HG03095 (cell line): Measurements from ENCODE around the gene BTBD16.

ENCODE experiments used
- ATAC-seq: cut with Tn5 transposase; IDR thresholded peaks from one replicate; pipeline ENCODE4 v1.9.1; 2021; ENCODE audit warnings: moderate library complexity; ENCODE audit not compliant: unreplicated experiment

The BTBD16 gene

GRCh38 chr10:122294511-122295450 lies 23.7 kb downstream of the BTBD16 start:
- no peak for ATAC-seq

DNA sequence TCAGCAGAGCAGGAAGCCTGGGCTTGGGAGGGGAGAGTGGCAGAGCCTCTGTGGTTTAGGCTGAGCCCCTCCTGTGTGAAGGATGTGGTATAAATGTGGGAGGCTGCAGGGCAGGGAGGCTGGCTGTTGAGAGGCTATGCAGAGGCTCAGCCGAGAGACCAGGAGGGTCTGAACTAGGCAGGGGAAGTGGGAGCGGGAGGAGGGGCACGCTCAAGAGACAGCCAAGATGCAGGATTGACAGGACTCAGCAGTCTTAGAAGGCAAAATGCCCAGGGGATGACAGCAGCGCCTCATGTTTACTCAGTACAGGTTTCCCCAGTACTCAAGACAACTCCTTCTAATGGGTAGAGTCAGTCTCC lies 24.3 kb downstream of the BTBD16 start:
- ATAC-seq = no peak

GRCh38 chr10:122296363-122297120 lies 25.4 kb downstream of the BTBD16 start:
- no peak for ATAC-seq

DNA sequence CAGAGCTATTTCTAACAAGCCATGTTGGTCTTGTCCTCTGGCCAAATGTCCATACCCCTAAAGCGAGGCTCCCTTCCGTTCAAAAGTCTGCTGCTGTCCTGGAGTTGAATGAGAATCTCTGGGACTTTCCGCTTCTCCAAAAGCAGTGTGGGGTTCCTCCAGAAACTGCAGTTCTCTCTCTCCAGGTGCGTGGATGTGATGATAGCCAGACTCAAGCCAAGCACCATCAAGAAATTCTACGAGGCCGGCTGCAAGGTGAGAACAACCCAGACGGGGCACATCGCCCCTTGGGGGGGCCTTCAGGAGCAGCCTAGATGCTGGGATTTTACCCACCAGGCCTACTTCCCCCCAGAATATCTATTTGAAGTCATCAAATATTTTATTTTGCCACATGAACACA lies 26.5 kb downstream of the BTBD16 start:
- no peak for ATAC-seq

GRCh38 chr10:122298206-122298597 lies 27.1 kb downstream of the BTBD16 start:
- ATAC-seq = no peak

DNA sequence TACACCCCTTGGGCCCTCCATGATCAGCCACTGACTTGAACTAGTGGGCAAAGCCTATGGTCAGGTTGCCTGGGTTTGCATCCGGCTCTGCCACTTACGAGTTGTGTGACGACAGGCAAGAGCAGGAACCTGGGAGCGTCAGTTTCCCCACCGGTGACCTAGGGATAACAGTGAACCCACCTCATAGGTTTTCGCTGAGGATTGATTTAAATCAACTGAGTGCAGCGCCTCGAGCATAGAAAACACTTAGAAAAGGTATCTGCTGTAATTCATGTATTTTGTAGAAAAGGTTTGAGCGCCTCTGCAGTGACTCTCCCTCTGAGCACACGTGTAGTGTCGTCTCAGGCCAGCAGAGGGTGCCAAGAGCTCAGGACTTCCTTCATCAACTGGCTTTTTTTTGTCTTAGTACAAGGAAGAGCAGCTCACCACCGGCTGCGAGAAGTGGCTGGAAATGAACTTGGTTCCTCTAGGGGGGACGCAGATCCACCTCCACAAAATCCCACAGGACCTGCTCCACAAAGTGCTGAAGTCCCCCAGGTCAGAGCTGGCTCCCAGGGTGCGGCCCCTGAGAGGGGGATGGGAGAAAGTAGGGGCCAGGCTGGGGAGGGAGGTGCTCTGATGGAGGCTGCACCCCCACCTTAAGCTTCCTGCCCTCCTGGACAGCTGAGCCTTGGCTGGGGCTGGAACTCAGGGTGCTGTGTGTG lies 27.7 kb downstream of the BTBD16 start:
- ATAC-seq = peak; percentile 79

GRCh38 chr10:122299423-122300075 lies 28.5 kb downstream of the BTBD16 start:
- ATAC-seq = no peak

GRCh38 chr10:122301055-122301810 lies 30.1 kb downstream of the BTBD16 start:
- ATAC-seq = no peak

- ATAC-seq = no peak
Observed at GRCh38 chr10:122301811-122302115, 30.7 kb downstream of the BTBD16 start.

- ATAC-seq = no peak
Observed at GRCh38 chr10:122302315-122302714, 31.2 kb downstream of the BTBD16 start.

DNA sequence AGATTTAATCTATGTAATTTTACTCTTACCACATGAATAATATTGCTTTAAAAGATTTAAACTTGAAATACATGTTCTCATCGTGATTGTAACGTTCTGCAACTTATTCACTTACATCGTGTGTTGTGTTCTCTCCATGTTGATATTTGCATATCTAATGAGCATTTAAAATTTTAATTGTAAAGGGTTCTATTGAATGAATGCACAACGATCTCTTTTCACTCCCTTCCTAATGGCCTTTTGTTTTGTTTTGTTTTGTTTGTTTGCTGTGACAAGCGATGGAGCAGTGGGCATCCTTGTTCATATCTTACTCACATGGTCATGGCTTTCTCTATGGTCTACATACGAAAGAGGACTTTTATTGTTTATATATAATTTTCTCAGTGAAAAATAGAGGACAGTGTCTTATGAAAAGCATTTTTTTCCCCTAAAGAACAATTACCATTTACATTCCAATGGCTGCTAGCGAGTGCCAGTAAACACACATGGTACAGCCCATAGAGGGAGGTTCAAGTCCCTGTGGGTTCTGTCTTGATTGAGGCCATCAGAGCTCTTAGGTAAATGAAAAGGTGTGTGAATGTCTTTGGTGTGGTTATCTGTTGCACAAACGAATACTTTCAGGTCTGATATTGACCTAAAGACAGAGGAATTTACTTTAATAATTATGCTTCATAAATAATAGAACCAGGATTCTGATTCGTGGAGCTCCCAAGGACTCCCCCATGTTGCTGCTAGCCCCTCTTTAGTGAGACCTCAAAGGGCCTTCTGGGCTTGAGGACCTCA lies 32.4 kb downstream of the BTBD16 start:
- ATAC-seq = no peak

DNA sequence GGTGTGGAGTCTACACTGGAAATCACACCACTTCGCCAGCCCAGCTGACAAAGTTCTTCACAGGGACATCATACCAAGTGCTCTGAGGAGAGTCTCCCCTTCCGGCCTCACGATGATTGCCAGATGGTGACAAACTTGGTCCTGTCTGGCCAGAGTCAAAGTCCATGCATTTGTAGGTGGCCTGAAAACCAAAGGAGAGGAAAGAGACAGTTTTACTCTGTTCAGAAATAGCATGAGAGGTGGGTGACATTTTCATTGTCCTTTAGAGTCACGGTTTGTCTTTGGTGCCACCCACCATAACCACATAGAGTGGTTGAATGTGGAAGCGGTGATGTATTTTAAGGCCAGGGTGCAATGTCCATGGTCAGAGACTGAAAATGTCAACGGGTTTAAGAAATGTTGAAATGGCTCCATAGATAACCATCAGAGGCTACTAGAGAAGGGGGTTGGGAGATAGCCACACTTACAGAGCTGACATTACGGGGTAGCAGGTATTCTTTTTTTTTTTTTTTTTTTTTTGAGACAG lies 33.0 kb downstream of the BTBD16 start:
- ATAC-seq = no peak

DNA sequence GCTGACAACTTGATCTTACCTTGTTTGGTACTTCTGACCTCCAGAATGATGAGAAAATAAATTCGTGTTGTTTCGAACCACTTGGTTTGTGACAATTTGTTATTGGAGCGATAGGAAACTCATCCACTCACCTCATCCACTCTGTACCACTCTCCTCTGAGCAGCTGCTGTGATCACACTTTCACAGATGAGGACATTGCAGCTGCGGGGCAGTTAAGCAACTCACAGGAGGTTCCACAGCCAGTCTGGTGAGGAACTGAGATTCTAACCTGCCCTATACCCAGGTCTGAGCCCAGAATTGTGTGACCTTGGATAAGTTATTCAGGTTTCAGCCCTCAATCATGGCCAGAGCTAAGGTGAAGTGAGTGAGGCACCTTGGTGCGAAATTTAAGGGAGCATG lies 35.2 kb downstream of the BTBD16 start:
- no peak for ATAC-seq

GRCh38 chr10:122306744-122307143 lies 35.6 kb downstream of the BTBD16 start:
- no peak for ATAC-seq

GRCh38 chr10:122307669-122308416 lies 36.7 kb downstream of the BTBD16 start:
- ATAC-seq = peak; percentile 85

- no peak for ATAC-seq
Observed at GRCh38 chr10:122308417-122309141, 37.5 kb downstream of the BTBD16 start.

DNA sequence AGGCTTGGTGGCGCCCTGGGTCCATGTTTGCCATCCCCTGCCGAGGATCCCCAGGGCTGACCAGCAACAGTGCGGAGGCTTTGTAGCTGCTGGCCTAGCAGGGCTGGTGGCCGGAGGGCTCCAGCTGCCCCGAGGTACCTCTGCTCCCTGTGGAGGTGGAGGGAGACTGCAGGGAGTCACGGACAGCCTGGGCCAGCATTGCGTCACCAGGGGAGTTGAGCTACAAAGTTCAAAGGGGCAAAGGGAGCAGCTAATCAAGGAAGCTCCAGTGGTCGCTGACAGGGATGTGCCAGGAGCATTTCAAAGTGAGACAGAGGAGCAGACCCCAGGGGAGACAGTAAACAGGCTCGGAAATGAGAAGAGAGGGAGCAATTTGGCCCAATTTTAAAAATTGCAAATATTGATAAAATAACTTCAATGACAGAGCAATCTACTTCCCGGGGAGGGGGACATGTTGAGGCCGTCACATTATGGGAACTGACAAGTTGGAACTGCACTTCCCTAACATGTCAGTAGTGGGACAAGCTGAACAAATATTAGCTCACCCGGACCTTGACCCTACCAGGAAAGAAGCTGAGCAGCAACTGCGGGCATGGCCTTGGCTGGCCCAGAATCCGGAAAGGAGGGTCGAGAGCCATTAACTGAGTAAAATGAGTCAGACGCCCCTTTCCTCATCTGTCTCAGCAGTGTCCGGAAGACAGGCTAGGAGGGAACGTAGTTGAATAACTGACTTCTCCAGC lies 39.4 kb downstream of the BTBD16 start:
- no peak for ATAC-seq
